WTC11 (cell line): ENCODE measurements around the gene SLC25A28. TPM values are rescaled to one million over a fixed set of nuclear protein-coding genes. Genes with fewer than 3 reads are reported as not detected.

Experiments used
- ATAC-seq: fragments of 200-7000 bp; cut with Tn5 transposase; 2 replicates; pipeline ENCODE4 v1.10.0; 2021; ENCODE audit warnings: mild to moderate bottlenecking, moderate library complexity
- CTCF ChIA-PET: fragments of 300-600 bp; sonication (Branson Sonifier 250); formaldehyde crosslinking; loops from one replicate; lab custom pipeline; 2021; ENCODE audit warnings: antibody characterized with exemption; lab: Charles Lee
- POLR2A ChIA-PET: fragments of 350-600 bp; sonication (Branson Sonifier 250); formaldehyde crosslinking; loops from one replicate; lab custom pipeline; 2021; ENCODE audit warnings: antibody characterized with exemption; lab: Charles Lee
- DNase-seq: peaks from one replicate; pipeline ENCODE4 v3.0.0; 2021; ENCODE audit warnings: low spot score
- H3K27ac Mint-ChIP-seq: 2 replicates; pipeline ENCODE4 v1.8.0; 2021; ENCODE audit warnings: mixed read lengths
- H3K27me3 Mint-ChIP-seq: 2 replicates; pipeline ENCODE4 v1.8.0; 2021; ENCODE audit warnings: low read depth, mild to moderate bottlenecking, moderate library complexity, mixed read lengths
- H3K36me3 Mint-ChIP-seq: 2 replicates; pipeline ENCODE4 v1.8.0; 2021; ENCODE audit warnings: mixed read lengths
- H3K4me1 Mint-ChIP-seq: 2 replicates; pipeline ENCODE4 v1.8.0; 2022; ENCODE audit warnings: mixed read lengths
- H3K4me3 Mint-ChIP-seq: 2 replicates; pipeline ENCODE4 v1.8.0; 2021; ENCODE audit warnings: mild to moderate bottlenecking, moderate library complexity, mixed read lengths
- H3K9me3 Mint-ChIP-seq: 2 replicates; pipeline ENCODE4 v1.8.0; 2021; ENCODE audit warnings: mixed read lengths
- AFF4 ChIP-seq: sonication (generic); formaldehyde crosslinking; IDR thresholded peaks from 2 replicates; pipeline ENCODE4 v1.8.1; 2023; ENCODE audit warnings: mild to moderate bottlenecking, missing genetic modification reagents, borderline replicate concordance
- ATF2 ChIP-seq: sonication (generic); formaldehyde crosslinking; IDR thresholded peaks from 2 replicates; pipeline ENCODE4 v1.8.1; 2022; ENCODE audit warnings: low read depth, missing genetic modification reagents, borderline replicate concordance
- ATF3 ChIP-seq: sonication (generic); formaldehyde crosslinking; conservative IDR thresholded peaks from 2 replicates; pipeline ENCODE4 v1.8.1; 2022; ENCODE audit warnings: mild to moderate bottlenecking, missing genetic modification reagents
- CTCF ChIP-seq: fragments of 200-600 bp; IDR thresholded peaks from 2 replicates; pipeline ENCODE4 v1.8.0; 2022; ENCODE audit warnings: antibody characterized with exemption
- E2F1 ChIP-seq: sonication (generic); formaldehyde crosslinking; IDR thresholded peaks from 2 replicates; pipeline ENCODE4 v1.8.0; 2022; ENCODE audit warnings: mild to moderate bottlenecking, missing genetic modification reagents
- FOXJ3 ChIP-seq: sonication (generic); formaldehyde crosslinking; IDR thresholded peaks from 2 replicates; pipeline ENCODE4 v1.9.0; 2021; ENCODE audit warnings: missing genetic modification reagents, mild to moderate bottlenecking, borderline replicate concordance
- FOXK1 ChIP-seq: sonication (generic); formaldehyde crosslinking; IDR thresholded peaks from 2 replicates; pipeline ENCODE4 v1.8.0; 2022; ENCODE audit warnings: mild to moderate bottlenecking, moderate library complexity, missing genetic modification reagents
- GRHL2 ChIP-seq: fragments of 250-450 bp; sonication (Bioruptor Pico); IDR thresholded peaks from 2 replicates; pipeline ENCODE4 v1.8.0; 2022; ENCODE audit warnings: mild to moderate bottlenecking, moderate library complexity; ENCODE audit not compliant: insufficient replicate concordance, severe bottlenecking
- HMGA2 ChIP-seq: fragments of 250-450 bp; sonication (Bioruptor Pico); IDR thresholded peaks from 2 replicates; pipeline ENCODE4 v1.4.0; 2021; ENCODE audit warnings: mild to moderate bottlenecking, moderate library complexity
- IRF2 ChIP-seq: sonication (generic); formaldehyde crosslinking; IDR thresholded peaks from 2 replicates; pipeline ENCODE4 v1.8.0; 2022; ENCODE audit warnings: low read depth, missing genetic modification reagents, borderline replicate concordance
- JAZF1 ChIP-seq: fragments of 250-450 bp; sonication (Bioruptor Pico); IDR thresholded peaks from 2 replicates; pipeline ENCODE4 v1.9.0; 2021; ENCODE audit warnings: moderate library complexity, mild to moderate bottlenecking, inconsistent platforms
- MXD4 ChIP-seq: fragments of 250-450 bp; sonication (Bioruptor Pico); IDR thresholded peaks from 2 replicates; pipeline ENCODE4 v1.8.0; 2021; ENCODE audit warnings: mild to moderate bottlenecking, moderate library complexity, borderline replicate concordance
- NFYB ChIP-seq: sonication (generic); formaldehyde crosslinking; conservative IDR thresholded peaks from 2 replicates; pipeline ENCODE4 v1.8.0; 2022; ENCODE audit warnings: low read depth, missing genetic modification reagents
- NR2C2 ChIP-seq: sonication (generic); formaldehyde crosslinking; IDR thresholded peaks from 2 replicates; pipeline ENCODE4 v1.8.0; 2022; ENCODE audit warnings: mild to moderate bottlenecking, missing genetic modification reagents
- PRDM15 ChIP-seq: sonication (generic); formaldehyde crosslinking; IDR thresholded peaks from 2 replicates; pipeline ENCODE4 v1.8.0; 2022; ENCODE audit warnings: missing genetic modification reagents
- SMAD3 ChIP-seq: sonication (generic); formaldehyde crosslinking; IDR thresholded peaks from 2 replicates; pipeline ENCODE4 v1.8.0; 2022; ENCODE audit warnings: missing genetic modification reagents, mild to moderate bottlenecking, borderline replicate concordance
- TEAD4 ChIP-seq: sonication (generic); formaldehyde crosslinking; IDR thresholded peaks from 2 replicates; pipeline ENCODE4 v1.8.0; 2022; ENCODE audit warnings: mild to moderate bottlenecking, missing genetic modification reagents
- USF2 ChIP-seq: sonication (generic); formaldehyde crosslinking; IDR thresholded peaks from 2 replicates; pipeline ENCODE4 v1.8.1; 2023; ENCODE audit warnings: mild to moderate bottlenecking, missing genetic modification reagents, moderate library complexity
- ZBTB21 ChIP-seq: sonication (generic); formaldehyde crosslinking; IDR thresholded peaks from 2 replicates; pipeline ENCODE4 v1.8.1; 2023; ENCODE audit warnings: mild to moderate bottlenecking, missing genetic modification reagents, borderline replicate concordance
- ZMAT4 ChIP-seq: fragments of 250-450 bp; sonication (Bioruptor Pico); IDR thresholded peaks from 2 replicates; pipeline ENCODE4 v1.9.0; 2021; ENCODE audit warnings: mild to moderate bottlenecking
- ZNF138 ChIP-seq: sonication (generic); formaldehyde crosslinking; conservative IDR thresholded peaks from 2 replicates; pipeline ENCODE4 v1.8.1; 2022; ENCODE audit warnings: mild to moderate bottlenecking, moderate library complexity, missing genetic modification reagents
- ZNF232 ChIP-seq: sonication (generic); formaldehyde crosslinking; IDR thresholded peaks from 2 replicates; pipeline ENCODE4 v1.8.0; 2022; ENCODE audit warnings: mild to moderate bottlenecking, missing genetic modification reagents
- ZNF671 ChIP-seq: fragments of 250-450 bp; sonication (Bioruptor Pico); IDR thresholded peaks from 2 replicates; pipeline ENCODE4 v1.8.0; 2021; ENCODE audit warnings: mild to moderate bottlenecking
- total RNA-seq: library from RNA; stranded (reverse); gene quantifications from 3 replicates; pipeline ENCODE4 v1.2.3, GENCODE V29; 2021

The SLC25A28 gene
- total RNA-seq, 1 experiment from 2014 or later, result 18.2 TPM

- TF ChIP-seq GRHL2, result no peak
- TF ChIP-seq E2F1 (CRISPR knock-in tag), result no peak
- no peak for TF ChIP-seq PRDM15 (CRISPR knock-in tag)
- no peak for TF ChIP-seq USF2 (CRISPR knock-in tag)
- no peak for TF ChIP-seq ZNF138 (CRISPR knock-in tag)
- no peak for TF ChIP-seq FOXJ3 (CRISPR knock-in tag)
- no peak for TF ChIP-seq JAZF1
- no peak for TF ChIP-seq AFF4 (CRISPR knock-in tag)
- no peak for TF ChIP-seq HMGA2 (CRISPR knock-in tag)
- no peak for TF ChIP-seq MXD4 (CRISPR knock-in tag)
- TF ChIP-seq TEAD4 (CRISPR knock-in tag), result no peak
- ChIA-PET CTCF (no interaction called here), POLR2A (no interaction called here)
- Mint-ChIP-seq H3K4me3 (no peak overlapping the region), H3K4me1 (no peaks in the 10 kb centered on the region), H3K27ac (no peak overlapping the region), H3K36me3 (no peaks in the 10 kb centered on the region), H3K27me3 (peaks cover 60% of the 10 kb centered on the region), H3K9me3 (peaks cover 22% of the 10 kb centered on the region)
- ATAC-seq (no peak), DNase-seq (no peak)
Measured at GRCh38 chr10:99647601-99648151, 27.4 kb upstream of the SLC25A28 start.

GRCh38 chr10:99633832-99634231, 13.6 kb upstream of the SLC25A28 start:
- Mint-ChIP-seq H3K4me3 (no peak overlapping the region), H3K27me3 (peaks cover 13% of the 10 kb centered on the region), H3K4me1 (peaks cover 6% of the 10 kb centered on the region), H3K27ac (no peak overlapping the region), H3K36me3 (no peaks in the 10 kb centered on the region), H3K9me3 (no peaks in the 10 kb centered on the region)
- CTCF ChIA-PET, result no interaction called here
- no peak for DNase-seq
- POLR2A ChIA-PET, result no interaction called here
- no peak for ATAC-seq
- TF ChIP-seq ZNF232 (CRISPR knock-in tag), result no peak
- TF ChIP-seq ZNF671, result no peak
- TF ChIP-seq FOXK1 (CRISPR knock-in tag), result no peak
- TF ChIP-seq ZMAT4 (CRISPR knock-in tag), result no peak
- no peak for TF ChIP-seq NFYB (CRISPR knock-in tag)
- no peak for TF ChIP-seq NR2C2 (CRISPR knock-in tag)
- TF ChIP-seq IRF2 (CRISPR knock-in tag), result no peak
- no peak for TF ChIP-seq ZBTB21
- TF ChIP-seq ATF2 (CRISPR knock-in tag), result no peak
- no peak for TF ChIP-seq JAZF1
- TF ChIP-seq SMAD3 (CRISPR knock-in tag), result no peak
- TF ChIP-seq CTCF, result no peak
- no peak for TF ChIP-seq ATF3 (CRISPR knock-in tag)
